Ovary (tissue), 9 donors: ENCODE results near the gene RHOC. TPM values are rescaled to one million over a fixed set of nuclear protein-coding genes. Genes with fewer than 3 reads are reported as not detected.

Source experiments
- DNase-seq, 5 donors: peaks; one replicate each; pipeline ENCODE4 v3.0.0-alpha.2; 2019 to 2020
- H3K27ac ChIP-seq, 2 donors: fragments of 200-600 bp; one replicate each; pipeline versions ENCODE4 v1.5.1 to v1.8.0; 2019 to 2022
- H3K27me3 ChIP-seq: fragments of 200-600 bp; one replicate; pipeline ENCODE4 v1.8.0; 2022
- H3K36me3 ChIP-seq: fragments of 200-600 bp; sonication (generic); one replicate; pipeline ENCODE4 v1.5.1; 2019
- H3K4me1 ChIP-seq: one replicate; pipeline ENCODE4 v1.8.1; 2013; ENCODE audit warnings: mild to moderate bottlenecking, moderate library complexity; ENCODE audit not compliant: insufficient read depth
- H3K4me3 ChIP-seq: fragments of 200-600 bp; sonication (generic); one replicate; pipeline ENCODE4 v1.5.1; 2017
- H3K9me3 ChIP-seq, 2 donors: fragments of 200-600 bp in 1 of 2; sonication (generic) in 1 of 2; one replicate each; pipeline versions ENCODE4 v1.5.1 to v1.8.1; 2013 to 2019; ENCODE audit warnings: mild to moderate bottlenecking in 1 of 2, moderate library complexity in 1 of 2
- CTCF ChIP-seq, 3 donors: fragments of 450-650 bp in 2 of 3; fragments of 200-600 bp in 1 of 3; IDR thresholded peaks; one replicate each; pipeline versions ENCODE4 v1.5.1 to v1.8.0; 2016 to 2022; ENCODE audit warnings: antibody characterized with exemption in 3 of 3, mild to moderate bottlenecking in 1 of 3
- EP300 ChIP-seq: sonication (generic); formaldehyde crosslinking; IDR thresholded peaks from one replicate; pipeline ENCODE4 v1.6.1; 2017; ENCODE audit warnings: antibody characterized with exemption
- POLR2A ChIP-seq: fragments of 450-650 bp; IDR thresholded peaks from one replicate; pipeline ENCODE4 v1.6.1; 2017; ENCODE audit warnings: antibody characterized with exemption, mild to moderate bottlenecking, moderate library complexity
- WGBS, 3 donors: extraction: QIAGEN DNeasy Blood & Tissue Kit in 1 of 3; methylation state at CpG; one replicate each; pipeline versions ENCODE4 v1.1.5 to v1.1.7; 2013 to 2017; 5-methylcytosine and 5-hydroxymethylcytosine counted together
- intact Hi-C, 4 donors: fragments of 100-400 bp; cut with DNase I; formaldehyde crosslinking; loops; one replicate each; pipeline versions ENCODE4 v1.11.0 to v1.15.1; 2022 to 2023
- polyA plus RNA-seq, 2 donors: library from polyadenylated mRNA; stranded (reverse); fragments of 200-250 nt in 1 of 2; fragments of 350-450 nt in 1 of 2; fragmentation: Illumina TruSeq in 1 of 2; extraction: RNeasy Lipid Tissue Mini Kit (QIAGEN cat#74804) in 1 of 2; gene quantifications; one replicate each; pipeline ENCODE4 v1.2.3, GENCODE V29; 2013 to 2014
- total RNA-seq, 7 donors: library from RNA; depleted of rRNA in 2 of 7; stranded (reverse); fragments of >200 nt in 2 of 7; fragmentation: NEBNext Ultra II Directional in 3 of 7; extraction: Animal tissue kit (Norgen Biotek cat#: 25700) in 3 of 7; gene quantifications; one replicate each; pipeline versions ENCODE4 v1.1.0 to v1.2.4, GENCODE V29; 2016 to 2023
- donor health status: DM: no; HTN: no; CAD: no; lungs with moderate emphysema.
- donor health status: DM: no; HTN: no; CAD: no.
- donor health status: Bipolar disorder and iron deficiency.
- donor health status: DM: yes; HTN: yes; CAD: no.
- donor health status: DM: no; HTN: no; CAD: no.
- donor health status: DM: yes; HTN: yes; CAD: no.

The RHOC gene
- total and polyA plus RNA-seq, 9 donors, result 177 to 308 (median 214) TPM

- TF ChIP-seq EP300 (no peak), CTCF (IDR thresholded peaks at IDR 0.05) (no peak), POLR2A (no peak)
- Histone ChIP-seq H3K27me3 (no peaks in the 10 kb centered on the region), H3K9me3 (no peaks in the 10 kb centered on the region), H3K36me3 (no peaks in the 10 kb centered on the region), H3K4me3 (peak overlapping the region; percentile 72), H3K27ac (no peak overlapping the region), H3K4me1 (peaks cover 4% of the 10 kb centered on the region)
- peak in 1 of 5 donors; percentile 47 for DNase-seq
- intact Hi-C loops, result loop anchor here in 2 of 4 donors (10.0 kb wide), 5 partner anchors 241 to 681 kb away; partner anchors contain the start of genes SLC16A1 (in 2 of the 2), LRIG2 (in 1 of the 2) and MAGI3 (in 1 of the 2)
- 45 to 54% (median 51%) methylated on average over 14 of the region's 14 CpGs for WGBS, 3 donors
Observed at GRCh38 chr1:112713466-112714312, 6.8 kb upstream of the RHOC start.

- intact Hi-C loops, result loop anchor here in 2 of 4 donors (10.0 kb wide), 5 partner anchors 242 to 682 kb away; partner anchors contain the start of genes SLC16A1 (in 2 of the 2), LRIG2 (in 1 of the 2) and MAGI3 (in 1 of the 2)
- Histone ChIP-seq H3K27me3 (no peaks in the 10 kb centered on the region), H3K4me1 (peaks cover 3% of the 10 kb centered on the region), H3K27ac (no peak overlapping the region), H3K36me3 (no peaks in the 10 kb centered on the region), H3K9me3 (no peaks in the 10 kb centered on the region), H3K4me3 (no peak overlapping the region)
- peak in 1 of 5 donors; percentile 19 for DNase-seq
- TF ChIP-seq EP300 (no peak), POLR2A (no peak), CTCF (IDR thresholded peaks at IDR 0.05) (no peak)
- 85 to 86% (median 85%) methylated on average over 9 of the region's 9 CpGs for WGBS, 3 donors
Observed at GRCh38 chr1:112712701-112713128, 5.8 kb upstream of the RHOC start.

- H3K36me3 ChIP-seq, result no peaks in the 10 kb centered on the region
- DNase-seq, result no peak
- H3K4me3 ChIP-seq, result no peak overlapping the region
- 86 to 89% (median 89%) methylated on average over 7 of the region's 7 CpGs for WGBS, 3 donors
- intact Hi-C loops, result loop anchor here in 2 of 4 donors (10.0 kb wide), 5 partner anchors 243 to 683 kb away; partner anchors contain the start of genes SLC16A1 (in 2 of the 2), LRIG2 (in 1 of the 2) and MAGI3 (in 1 of the 2)
- no peak for TF ChIP-seq EP300
- TF ChIP-seq POLR2A, result no peak
- TF ChIP-seq CTCF (IDR thresholded peaks at IDR 0.05), result no peak
- H3K27me3 ChIP-seq, result no peaks in the 10 kb centered on the region
- H3K27ac ChIP-seq, result no peak overlapping the region
- H3K9me3 ChIP-seq, result no peaks in the 10 kb centered on the region
- peaks cover 3% of the 10 kb centered on the region for H3K4me1 ChIP-seq
Observed at GRCh38 chr1:112712191-112712590, 5.3 kb upstream of the RHOC start.

- H3K36me3 ChIP-seq, result no peaks in the 10 kb centered on the region
- no peak overlapping the region for H3K27ac ChIP-seq
- WGBS, 3 donors, result 86 to 88% (median 86%) methylated on average over 11 of the region's 11 CpGs
- peaks cover 3% of the 10 kb centered on the region for H3K4me1 ChIP-seq
- no peaks in the 10 kb centered on the region for H3K9me3 ChIP-seq
- intact Hi-C loops, result loop anchor here in 2 of 4 donors (10.0 kb wide), 5 partner anchors 243 to 683 kb away; partner anchors contain the start of genes SLC16A1 (in 2 of the 2), LRIG2 (in 1 of the 2) and MAGI3 (in 1 of the 2)
- H3K4me3 ChIP-seq, result no peak overlapping the region
- no peaks in the 10 kb centered on the region for H3K27me3 ChIP-seq
- no peak for DNase-seq
- TF ChIP-seq CTCF (IDR thresholded peaks at IDR 0.05), result no peak
- no peak for TF ChIP-seq POLR2A
- TF ChIP-seq EP300, result no peak
Observed at GRCh38 chr1:112711670-112712069, 4.7 kb upstream of the RHOC start.
